Endothelial cell of umbilical vein (primary cell): ENCODE results near the gene ADRA2A. TPM values are rescaled to one million over a fixed set of nuclear protein-coding genes. Genes with fewer than 3 reads are reported as not detected.

Experiments used
- BruUV-seq: library from RNA; stranded (reverse); fragments of 400-500 nt; replicated peaks from 2 replicates; lab custom pipeline; 2021; lab: Mats Ljungman, UMichigan
- CTCF ChIA-PET: fragments of 300-600, 350-600 bp; sonication (Branson Sonifier 250); formaldehyde crosslinking; loops from one replicate; lab custom pipeline; 2021; ENCODE audit warnings: antibody characterized with exemption, inconsistent platforms; lab: Charles Lee
- POLR2A ChIA-PET: fragments of 300-600, 350-600 bp; sonication (Branson Sonifier 250); formaldehyde crosslinking; loops from one replicate; lab custom pipeline; 2021; ENCODE audit warnings: antibody characterized with exemption, inconsistent platforms; lab: Charles Lee
- DNase-seq: peaks from one replicate; pipeline ENCODE4 v3.0.0-alpha.2; 2011; ENCODE audit warnings: low read depth, low spot score
- FAIRE-seq: peaks from 2 replicates; lab custom pipeline; 2011; peaks lifted over from hg19 to GRCh38; lab: Jason Lieb, UNC
- H2AFZ ChIP-seq: 2 replicates; pipeline ENCODE4 v1.6.0; 2012; ENCODE audit warnings: low read depth, low read length, control low read depth, inconsistent platforms
- H3K27ac ChIP-seq: 2 replicates; pipeline ENCODE4 v1.5.1; 2011; ENCODE audit warnings: low read depth, mild to moderate bottlenecking, control low read depth, low read length, moderate library complexity; ENCODE audit not compliant: insufficient read depth
- H3K27me3 ChIP-seq, 2 experiments: 2 replicates each; pipeline versions ENCODE4 v1.6.0 to v1.6.1; 2011; ENCODE audit warnings: low read length in 2 of 2, mixed read lengths in 1 of 2; ENCODE audit not compliant: control insufficient read depth in 2 of 2, insufficient read depth in 2 of 2
- H3K36me3 ChIP-seq, 2 experiments: 2 replicates in 1 of 2; 3 replicates in 1 of 2; pipeline ENCODE4 v1.5.1; 2011; ENCODE audit warnings: low read length in 2 of 2, mild to moderate bottlenecking in 1 of 2, moderate library complexity in 1 of 2; ENCODE audit not compliant: control insufficient read depth in 2 of 2, insufficient read depth in 2 of 2; ENCODE audit errors: extremely low read depth in 1 of 2
- H3K4me1 ChIP-seq: 3 replicates; pipeline ENCODE4 v1.5.1; 2011; ENCODE audit warnings: mild to moderate bottlenecking, low read length; ENCODE audit not compliant: control insufficient read depth, insufficient read depth; ENCODE audit errors: extremely low read depth
- H3K4me2 ChIP-seq: 2 replicates; pipeline ENCODE4 v1.6.1; 2011; ENCODE audit warnings: low read length, control low read depth, mixed read lengths; ENCODE audit not compliant: insufficient read depth
- H3K4me3 ChIP-seq, 3 experiments: fragments of 200-600 bp in 1 of 3; sonication (generic), shearing (Covaris generic) in 1 of 3; replicated peaks in 1 of 3; 2 replicates each; pipeline ENCODE4 v1.5.1; 2011 to 2016; ENCODE audit warnings: control low read depth in 3 of 3, low read length in 3 of 3, mild to moderate bottlenecking in 2 of 3, inconsistent platforms in 1 of 3, low read depth in 1 of 3, moderate library complexity in 1 of 3; ENCODE audit not compliant: insufficient read depth in 1 of 3
- H3K79me2 ChIP-seq: 2 replicates; pipeline ENCODE4 v1.6.0; 2012; ENCODE audit warnings: low read length, inconsistent platforms; ENCODE audit not compliant: control insufficient read depth, insufficient read depth
- H3K9ac ChIP-seq: replicated peaks from 2 replicates; pipeline ENCODE3; 2011; ENCODE audit warnings: low read length, control low read depth; ENCODE audit not compliant: insufficient read depth; ENCODE audit errors: extremely low read depth
- H3K9me1 ChIP-seq: replicated peaks from 3 replicates; pipeline ENCODE4 v1.6.0; 2011; ENCODE audit warnings: mild to moderate bottlenecking, low read length; ENCODE audit not compliant: control insufficient read depth, insufficient read depth; ENCODE audit errors: extremely low read depth
- H3K9me3 ChIP-seq: replicated peaks from 2 replicates; pipeline ENCODE4 v1.5.1; 2012; ENCODE audit warnings: low read length, inconsistent platforms; ENCODE audit not compliant: control insufficient read depth, insufficient read depth
- H4K20me1 ChIP-seq: replicated peaks from 2 replicates; pipeline ENCODE3; 2011; ENCODE audit warnings: mild to moderate bottlenecking, low read length; ENCODE audit not compliant: control insufficient read depth, insufficient read depth; ENCODE audit errors: extremely low read depth
- CTCF ChIP-seq, 2 donors: IDR thresholded peaks; 1 replicate in 1 of 2; 2 replicates in 1 of 2; pipeline ENCODE4 v1.5.1; 2011; ENCODE audit warnings: low read length in 2 of 2, mild to moderate bottlenecking in 2 of 2, moderate library complexity in 2 of 2, control low read depth in 1 of 2, inconsistent platforms in 1 of 2, low read depth in 1 of 2; ENCODE audit not compliant: insufficient read depth in 1 of 2; ENCODE audit errors: extremely low read depth in 1 of 2
- EZH2 ChIP-seq: IDR thresholded peaks from 2 replicates; pipeline ENCODE4 v1.6.1; 2012; ENCODE audit warnings: borderline replicate concordance, low read depth, mild to moderate bottlenecking, moderate library complexity, low read length, inconsistent platforms; ENCODE audit not compliant: severe bottlenecking
- FOS ChIP-seq: IDR thresholded peaks from 2 replicates; pipeline ENCODE4 v1.6.1; 2011; ENCODE audit warnings: mild to moderate bottlenecking, low read length, moderate library complexity, borderline replicate concordance; ENCODE audit not compliant: insufficient read depth
- GATA2 ChIP-seq: IDR thresholded peaks from 2 replicates; pipeline ENCODE4 v1.7.0; 2011; ENCODE audit warnings: low read depth, mild to moderate bottlenecking, moderate library complexity, mixed read lengths, low read length; ENCODE audit not compliant: insufficient read length, insufficient read depth
- JUN ChIP-seq: IDR thresholded peaks from 2 replicates; pipeline ENCODE4 v1.6.1; 2011; ENCODE audit warnings: borderline replicate concordance, low read depth; ENCODE audit not compliant: insufficient read length, insufficient read depth
- MAX ChIP-seq: IDR thresholded peaks from 2 replicates; pipeline ENCODE4 v1.6.1; 2011; ENCODE audit not compliant: insufficient read depth, insufficient read length
- MYC ChIP-seq: IDR thresholded peaks from one replicate; pipeline ENCODE4 v1.6.1; 2011; ENCODE audit warnings: mild to moderate bottlenecking, low read depth, low read length
- POLR2A ChIP-seq: IDR thresholded peaks from 2 replicates; pipeline ENCODE4 v1.6.1; 2012; ENCODE audit warnings: low read depth, mild to moderate bottlenecking, control low read depth, low read length
- POLR2AphosphoS5 ChIP-seq: IDR thresholded peaks from 2 replicates; pipeline ENCODE4 v1.6.1; 2012; ENCODE audit warnings: low read depth, mild to moderate bottlenecking, control low read depth, low read length, moderate library complexity; ENCODE audit not compliant: insufficient read depth
- dilution Hi-C: fragments of 300-500 bp; cut with MboI; formaldehyde crosslinking; loops from one replicate; pipeline ENCODE4 v1.15.0; 2019; ENCODE audit warnings: low sequenced_read_pairs; ENCODE audit not compliant: extremely low pct_ligation_motif_present
- intact Hi-C: fragments of 100-400 bp; cut with micrococcal nuclease; formaldehyde crosslinking; loops from one replicate; pipeline ENCODE4 v1.10.0; 2022
- polyA plus RNA-seq, 4 experiments: library from polyadenylated mRNA; depleted of rRNA in 3 of 4; stranded (reverse) in 3 of 4; unstranded in 1 of 4; fragments of >200 nt; gene quantifications; 2 replicates each; pipeline versions ENCODE4 v1.2.1 to v1.2.3, GENCODE V29; 2011 to 2012; ENCODE audit warnings: missing spikeins in 1 of 4
- total RNA-seq: library from RNA; stranded (reverse); gene quantifications from 2 replicates; pipeline ENCODE4 v1.2.3, GENCODE V29; 2021

Gene ADRA2A
- total and polyA plus RNA-seq, 2 donors (not counting 3 experiments of a cell fraction or from before 2014, with no cell fraction given), result 0.03 TPM; not detected in 1

GRCh38 chr10:111072232-111072631 is 4.6 kb upstream of the ADRA2A start:
- Histone ChIP-seq H2AFZ (no peak overlapping the region), H3K9me3 (no peaks in the 10 kb centered on the region), H3K79me2 (no peaks in the 10 kb centered on the region), H4K20me1 (no peaks in the 10 kb centered on the region), H3K36me3 (no peaks in the 10 kb centered on the region), H3K27ac (no peak overlapping the region), H3K4me1 (peaks cover 12% of the 10 kb centered on the region), H3K9me1 (no peaks in the 10 kb centered on the region), H3K4me3 (no peak overlapping the region), H3K27me3 (peaks cover 21 to 38% of the 10 kb centered on the region in 2 experiments), H3K4me2 (no peak overlapping the region), H3K9ac (no peak overlapping the region)
- ChIA-PET CTCF (interaction anchor here (2.4 kb wide), 1 partner anchor 1065 kb away, joined by 12 read pairs; no protein-coding TSS in a partner anchor), POLR2A (no interaction called here)
- DNase-seq (no peak), FAIRE-seq (no peak)
- dilution Hi-C loops (no loop called here), intact Hi-C loops (no loop called here)
- no TSS peak for BruUV-seq
- TF ChIP-seq POLR2AphosphoS5 (no peak), POLR2A (no peak), EZH2 (no peak), JUN (no peak)

DNA sequence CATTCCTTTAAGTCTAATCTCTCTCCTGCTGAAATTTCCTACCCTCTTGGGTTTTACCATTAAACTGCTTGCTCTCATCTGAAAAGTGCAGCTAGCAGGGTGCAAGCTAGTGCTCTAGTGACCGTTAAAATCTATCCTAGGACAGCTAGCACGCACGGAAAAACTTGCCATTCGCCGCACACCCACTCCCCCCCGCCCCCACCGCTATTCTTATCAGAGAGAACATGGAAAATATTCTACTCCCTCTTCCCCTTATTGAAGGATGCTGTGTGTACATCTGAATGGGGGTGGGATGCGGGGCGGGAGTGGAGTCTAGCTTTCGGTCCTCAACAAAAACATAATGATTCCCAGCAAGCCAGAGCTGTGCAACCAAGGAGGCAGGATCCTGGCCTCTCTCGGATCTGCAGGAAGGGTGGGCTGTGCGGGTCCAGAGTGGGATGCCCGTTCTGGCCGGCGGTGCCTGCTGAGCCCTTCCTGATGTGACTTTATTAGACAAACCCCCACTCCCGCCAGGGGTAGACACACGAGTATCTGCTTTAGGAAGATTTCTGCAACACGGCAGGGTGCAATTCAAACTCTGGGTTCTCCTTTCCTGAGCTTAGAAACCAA is 1.1 kb upstream of the ADRA2A start:
- Histone ChIP-seq H3K9me1 (no peaks in the 10 kb centered on the region), H3K4me1 (peaks cover 17% of the 10 kb centered on the region), H3K36me3 (no peaks in the 10 kb centered on the region), H3K27ac (no peak overlapping the region), H3K4me2 (peak overlapping the region; percentile 42), H3K4me3 (no peak overlapping the region), H3K27me3 (peaks cover 40 to 68% of the 10 kb centered on the region in 2 experiments), H3K9me3 (no peaks in the 10 kb centered on the region), H2AFZ (no peak overlapping the region), H3K9ac (no peak overlapping the region), H4K20me1 (no peaks in the 10 kb centered on the region), H3K79me2 (no peaks in the 10 kb centered on the region)
- intact Hi-C loops, result loop anchor here (1.0 to 5.0 kb wide), 5 partner anchors 157 to 1239 kb away; partner anchors contain the start of genes BBIP1 and SHOC2
- no peak for FAIRE-seq
- ChIA-PET CTCF (interaction anchor here (1.3 to 3.3 kb wide), 4 partner anchors 11 to 1061 kb away, joined by 4 to 36 read pairs (median 7); no protein-coding TSS in a partner anchor), POLR2A (no interaction called here)
- no TSS peak for BruUV-seq
- DNase-seq, result no peak
- TF ChIP-seq POLR2A (no peak), GATA2 (no peak), EZH2 (no peak), FOS (no peak), MYC (no peak), CTCF (IDR thresholded peaks at IDR 0.05; ENCODE audit: extremely low read depth in 1 of 2, insufficient read depth in 1 of 2, low read depth in 1 of 2, low read length in 2 of 2) (no peak), MAX (no peak), JUN (no peak), POLR2AphosphoS5 (no peak)
- dilution Hi-C loops, result no loop called here
